ENCODE data around the gene TBC1D8.
A peak's percentile ranks its signal among the peaks of the same experiment; 100 is the strongest.

TBC1D8 gene

GRCh38 chr2:101127319-101128056, 23.7 kb downstream of the TBC1D8 start:
- no peak overlapping the region for H3K4me3 ChIP-seq (ENCODE audit: low read length)
- peak; percentile 52 for DNase-seq (ENCODE audit: low read depth)
- TF ChIP-seq, protein P1, sequence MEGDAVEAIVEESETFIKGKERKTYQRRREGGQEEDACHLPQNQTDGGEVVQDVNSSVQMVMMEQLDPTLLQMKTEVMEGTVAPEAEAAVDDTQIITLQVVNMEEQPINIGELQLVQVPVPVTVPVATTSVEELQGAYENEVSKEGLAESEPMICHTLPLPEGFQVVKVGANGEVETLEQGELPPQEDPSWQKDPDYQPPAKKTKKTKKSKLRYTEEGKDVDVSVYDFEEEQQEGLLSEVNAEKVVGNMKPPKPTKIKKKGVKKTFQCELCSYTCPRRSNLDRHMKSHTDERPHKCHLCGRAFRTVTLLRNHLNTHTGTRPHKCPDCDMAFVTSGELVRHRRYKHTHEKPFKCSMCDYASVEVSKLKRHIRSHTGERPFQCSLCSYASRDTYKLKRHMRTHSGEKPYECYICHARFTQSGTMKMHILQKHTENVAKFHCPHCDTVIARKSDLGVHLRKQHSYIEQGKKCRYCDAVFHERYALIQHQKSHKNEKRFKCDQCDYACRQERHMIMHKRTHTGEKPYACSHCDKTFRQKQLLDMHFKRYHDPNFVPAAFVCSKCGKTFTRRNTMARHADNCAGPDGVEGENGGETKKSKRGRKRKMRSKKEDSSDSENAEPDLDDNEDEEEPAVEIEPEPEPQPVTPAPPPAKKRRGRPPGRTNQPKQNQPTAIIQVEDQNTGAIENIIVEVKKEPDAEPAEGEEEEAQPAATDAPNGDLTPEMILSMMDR (IDR thresholded peaks at IDR 0.05; ENCODE audit: insufficient read depth, low read depth, low read length, missing control alignments): no peak

DNA sequence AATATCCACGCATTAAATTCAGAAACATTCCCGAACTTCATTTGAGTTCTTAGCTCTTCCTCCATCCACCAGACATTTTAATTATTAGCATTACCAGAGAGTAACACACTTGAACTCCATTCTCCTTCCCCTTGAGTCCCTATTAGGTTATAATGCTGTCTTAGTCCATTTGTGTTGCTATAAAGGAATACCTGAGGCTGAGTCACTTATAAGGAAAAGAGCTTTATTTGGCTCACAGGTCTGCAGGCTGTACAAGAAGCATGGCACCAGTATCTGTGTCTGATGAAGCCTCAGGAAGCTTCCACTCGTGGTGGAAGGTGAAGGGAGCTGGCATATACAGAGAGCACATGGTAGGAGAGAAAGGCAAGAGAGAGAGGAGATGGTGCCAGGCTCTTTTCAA, 25.4 kb downstream of the TBC1D8 start:
- H3K4me3 ChIP-seq (ENCODE audit: low read length): no peak overlapping the region
- TF ChIP-seq, protein P1 (IDR thresholded peaks at IDR 0.05; ENCODE audit: insufficient read depth, low read depth, low read length, missing control alignments): no peak
- peak; percentile 36 for DNase-seq (ENCODE audit: low read depth)

- TF ChIP-seq, protein P1 (IDR thresholded peaks at IDR 0.05; ENCODE audit: insufficient read depth, low read depth, low read length, missing control alignments): no peak
- no peak overlapping the region for H3K4me3 ChIP-seq (ENCODE audit: low read length)
- DNase-seq (ENCODE audit: low read depth): peak; percentile 63
These were observed 25.8 kb downstream of the TBC1D8 start for GRCh38 chr2:101125374-101125773.

DNA sequence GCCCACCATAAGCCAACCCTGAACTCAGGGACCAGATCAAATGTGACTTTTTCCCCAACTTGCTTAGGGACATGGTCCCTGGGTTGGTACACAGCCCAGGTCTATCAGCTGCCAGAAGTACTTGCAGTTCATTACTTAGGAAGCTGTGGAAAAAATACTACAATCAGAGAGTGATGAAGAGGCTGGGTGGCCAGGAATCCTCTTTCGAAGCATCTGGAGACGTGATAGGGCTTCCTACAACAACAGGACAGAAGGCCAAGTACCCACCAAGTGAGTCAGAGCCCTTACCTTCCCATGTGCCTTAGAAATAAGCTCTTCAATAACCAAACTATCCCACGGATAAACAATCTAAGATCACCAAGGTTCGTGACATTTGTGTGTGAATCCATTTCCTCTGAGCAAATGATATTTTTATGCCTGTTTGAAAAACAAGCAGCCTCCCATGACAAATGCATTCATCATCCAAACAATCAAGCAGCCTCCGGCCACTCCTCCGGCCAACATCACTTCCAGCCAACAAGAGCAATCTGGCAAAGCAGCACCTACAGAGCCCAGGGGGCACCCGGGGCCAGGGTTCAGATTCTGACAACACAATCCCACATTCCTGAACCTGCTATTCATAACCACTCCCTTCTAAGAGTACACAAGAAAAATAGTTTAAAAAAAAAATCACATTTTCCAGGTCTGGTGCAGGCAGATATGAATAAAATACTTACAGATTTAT, 26.4 kb downstream of the TBC1D8 start:
- H3K4me3 ChIP-seq (ENCODE audit: low read length): no peak overlapping the region
- TF ChIP-seq, protein P1 (IDR thresholded peaks at IDR 0.05; ENCODE audit: insufficient read depth, low read depth, low read length, missing control alignments): no peak
- peak; percentile 93 for DNase-seq (ENCODE audit: low read depth)

GRCh38 chr2:101123795-101124471, 27.2 kb downstream of the TBC1D8 start:
- TF ChIP-seq, protein P1 (IDR thresholded peaks at IDR 0.05; ENCODE audit: insufficient read depth, low read depth, low read length, missing control alignments): no peak
- H3K4me3 ChIP-seq (ENCODE audit: low read length): no peak overlapping the region
- DNase-seq (ENCODE audit: low read depth): peak; percentile 41

DNA sequence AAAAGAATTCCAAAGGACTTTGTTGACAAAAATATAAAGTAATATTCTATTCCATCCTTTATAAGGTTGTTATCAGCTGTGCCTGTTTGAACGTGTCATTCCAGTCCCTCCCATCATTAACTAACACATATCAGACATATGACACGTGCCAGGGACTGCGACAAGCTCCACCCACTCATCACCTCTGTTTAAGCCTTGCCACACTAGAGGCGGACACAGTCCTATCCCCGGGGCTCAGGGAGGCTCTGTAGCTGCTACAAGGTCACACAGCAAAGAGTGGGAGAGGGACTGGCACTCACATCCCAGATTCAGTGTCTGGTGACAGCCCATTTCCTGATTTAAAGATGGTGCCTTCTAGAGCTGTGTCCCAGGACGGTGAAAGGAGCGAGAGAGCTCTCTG, 30.0 kb downstream of the TBC1D8 start:
- TF ChIP-seq, protein P1 (IDR thresholded peaks at IDR 0.05; ENCODE audit: insufficient read depth, low read depth, low read length, missing control alignments): no peak
- no peak overlapping the region for H3K4me3 ChIP-seq (ENCODE audit: low read length)
- DNase-seq (ENCODE audit: low read depth): no peak

Data from epithelial cell of esophagus (primary cell).